ENCODE measurements around the gene SH3RF3. TPM values are rescaled to one million over a fixed set of nuclear protein-coding genes. Genes with fewer than 3 reads are reported as not detected.
"Not testable (repeated sequence)": the region's sequence is repeated elsewhere in the genome, so short reads cannot be mapped to it uniquely, and the experiment has no call there.

SH3RF3 gene
- total RNA-seq, 1 donor from 2014 or later: 6.3 TPM

DNA sequence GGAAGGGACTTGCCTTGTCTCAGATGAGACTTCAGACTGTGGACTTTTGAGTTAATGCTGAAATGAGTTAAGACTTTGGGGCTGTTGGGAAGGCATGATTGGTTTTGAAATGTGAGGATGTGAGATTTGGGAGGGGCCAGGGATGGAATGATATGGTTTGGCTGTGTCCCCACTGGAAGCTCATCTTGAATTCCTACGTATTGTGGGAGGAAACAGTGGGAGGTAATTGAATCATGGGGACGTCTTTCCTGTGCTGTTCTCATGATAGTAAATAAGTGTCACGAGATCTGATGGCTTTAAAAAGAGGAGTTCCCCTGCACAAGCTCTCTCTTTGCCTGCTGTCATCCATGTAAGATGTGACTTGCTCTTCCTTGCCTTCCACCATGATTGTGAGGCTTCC is 407.6 kb downstream of the SH3RF3 start:
- not testable (repeated sequence) for DNase-seq (ENCODE audit: low read depth, low spot score)

DNA sequence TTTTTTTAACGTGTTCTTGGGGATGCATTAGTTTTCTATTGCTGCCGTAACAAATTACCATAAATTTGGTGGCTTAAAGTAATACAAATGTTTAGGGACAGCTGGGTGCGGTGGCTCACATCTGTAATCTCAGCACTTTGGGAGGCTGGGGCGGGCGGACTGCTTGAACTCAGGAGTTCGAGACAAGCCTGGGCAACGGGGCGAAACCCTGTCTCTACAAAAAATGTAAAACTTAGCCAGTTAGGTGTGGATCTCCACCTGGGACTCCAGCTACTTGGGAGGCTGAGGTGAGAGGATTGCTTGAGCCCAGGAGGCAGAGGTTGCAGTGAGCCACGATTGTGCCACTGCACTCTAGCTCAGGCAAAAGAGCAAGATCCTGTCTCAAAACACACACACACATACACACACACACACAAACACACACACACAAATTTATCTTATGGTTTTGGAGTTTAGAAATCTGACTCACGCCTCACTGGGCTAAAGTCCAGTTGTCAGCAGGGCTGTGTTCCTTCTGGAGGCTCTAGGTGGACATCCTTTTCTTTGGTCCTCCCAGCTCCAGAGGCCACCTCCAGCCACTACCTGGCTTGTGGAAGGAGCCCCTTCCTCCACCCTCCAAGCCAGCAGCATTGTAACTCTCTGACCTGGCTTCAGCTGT is 408.7 kb downstream of the SH3RF3 start:
- no peak for DNase-seq (ENCODE audit: low read depth, low spot score)

DNA sequence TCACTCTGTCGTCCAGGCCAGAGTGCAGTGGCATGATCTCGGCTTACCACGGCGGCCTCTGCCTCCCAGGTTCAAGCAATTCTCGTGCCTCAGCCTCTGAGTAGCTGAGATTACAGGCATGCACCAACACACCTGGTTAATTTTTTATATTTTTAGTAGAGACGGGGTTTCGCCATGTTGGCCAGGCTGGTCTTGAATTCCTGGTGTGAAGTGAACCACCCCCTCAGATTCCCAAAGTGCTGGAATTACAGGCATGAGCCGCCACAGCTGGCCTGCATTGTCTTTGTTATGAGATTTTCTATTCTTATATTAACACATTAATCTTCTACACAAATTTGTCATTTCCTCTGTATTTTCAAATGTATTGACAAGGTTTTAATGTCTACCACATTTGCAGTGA is 409.5 kb downstream of the SH3RF3 start:
- DNase-seq (ENCODE audit: low read depth, low spot score): no peak

DNA sequence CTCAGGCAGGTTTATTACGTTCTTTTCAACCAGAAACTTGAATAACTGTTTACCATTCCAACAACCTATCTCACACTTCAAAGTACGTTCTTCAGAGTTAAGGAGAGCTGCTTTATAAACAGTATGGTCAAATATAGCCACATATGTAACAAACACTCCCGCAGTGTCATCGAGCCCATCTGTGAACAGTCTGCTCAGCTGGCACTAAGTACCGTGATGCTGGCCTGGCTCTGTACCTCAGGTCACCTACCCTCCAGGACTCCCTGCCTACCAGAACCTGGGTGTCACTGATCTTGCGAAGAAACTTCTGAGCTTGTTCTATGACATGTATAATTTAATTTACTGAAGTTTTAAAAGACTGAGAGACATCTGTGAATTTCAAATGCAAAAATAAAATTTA is 413.4 kb downstream of the SH3RF3 start:
- DNase-seq (ENCODE audit: low read depth, low spot score): no peak

DNA sequence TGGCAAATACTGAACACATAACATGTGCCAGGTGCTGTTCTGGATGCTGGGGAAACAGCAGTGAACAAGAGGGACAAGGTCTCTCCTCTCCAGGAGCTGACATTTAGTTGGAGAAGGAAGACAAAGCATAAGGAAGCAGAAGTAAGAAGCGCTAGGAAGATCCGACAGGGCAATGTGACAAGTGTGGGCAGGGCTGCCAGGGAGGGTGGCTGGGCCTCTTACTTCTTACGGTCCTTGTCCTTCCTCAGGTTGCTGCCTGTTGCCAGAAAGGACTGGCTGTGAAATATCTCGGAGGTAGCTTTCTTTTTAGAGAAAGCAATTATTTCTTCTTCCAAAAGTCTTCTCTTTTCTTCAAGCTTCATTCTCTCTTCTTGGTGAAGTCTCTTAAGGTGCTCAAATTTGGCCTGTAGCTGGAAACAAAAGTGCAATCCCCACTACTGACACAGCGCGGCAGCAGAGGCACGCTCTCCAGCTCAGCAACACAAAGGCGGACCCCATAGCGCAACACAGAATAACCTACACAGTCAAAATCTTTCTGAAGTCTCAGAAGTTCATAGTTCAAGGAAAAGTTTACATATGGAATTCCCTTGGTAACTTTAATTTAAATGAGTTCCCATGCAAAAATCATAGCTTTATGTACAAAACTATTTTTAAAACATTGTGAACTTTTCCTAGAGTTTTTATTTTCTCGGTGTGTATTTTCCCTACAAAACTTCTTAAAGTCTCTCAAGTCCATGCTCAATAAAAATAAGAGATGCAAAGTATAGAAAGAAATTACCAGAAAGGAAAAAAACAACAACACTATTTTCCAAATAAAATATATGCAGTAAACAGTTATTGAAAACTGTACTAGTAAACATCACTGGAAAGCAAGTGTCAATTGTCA is 417.1 kb downstream of the SH3RF3 start:
- DNase-seq (ENCODE audit: low read depth, low spot score): no peak

DNA sequence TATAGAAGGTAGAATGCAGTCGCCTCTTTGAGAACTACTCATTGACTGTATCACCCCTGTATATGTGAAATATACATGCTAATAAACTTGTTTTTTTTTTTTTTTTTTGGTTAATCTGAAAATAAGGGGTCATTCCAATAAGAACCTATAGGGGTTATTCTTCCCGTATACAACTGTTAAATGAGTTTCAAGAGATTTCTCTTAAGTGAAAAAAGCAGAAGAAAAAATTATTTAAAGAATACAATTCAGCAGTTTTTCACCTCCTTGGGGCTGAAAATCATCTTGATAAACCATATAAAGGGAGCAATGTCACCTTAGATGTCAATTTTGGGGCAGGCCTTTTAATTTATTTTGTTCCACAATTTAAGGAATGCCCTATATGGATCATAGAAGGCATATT is 418.3 kb downstream of the SH3RF3 start:
- DNase-seq (ENCODE audit: low read depth, low spot score): no peak

DNA sequence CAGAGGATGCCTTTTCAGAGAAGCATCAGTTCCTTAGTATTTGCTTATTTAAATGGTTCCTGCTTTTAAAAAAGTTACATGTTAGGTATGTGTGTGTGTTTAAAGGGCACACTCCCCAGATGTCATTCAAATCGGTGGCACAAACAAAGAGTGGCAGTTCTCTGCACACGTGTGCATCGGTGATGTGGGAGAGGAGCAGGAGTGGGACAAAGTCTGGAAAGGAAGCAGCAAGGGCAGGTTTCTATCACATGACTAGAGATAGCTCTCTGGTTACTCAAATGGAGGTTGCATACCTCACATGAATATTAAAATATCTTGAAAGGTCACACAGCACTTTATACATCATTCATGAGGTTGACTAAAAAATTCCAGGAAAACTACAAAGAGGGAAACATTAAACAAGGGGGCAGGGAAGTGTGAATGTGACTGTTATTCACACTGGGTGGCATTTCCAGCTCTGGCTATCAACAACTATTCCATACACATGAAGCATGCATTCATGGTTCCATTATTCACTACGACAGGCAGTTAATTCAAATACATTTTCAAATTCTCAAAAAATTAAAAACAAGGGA is 420.1 kb downstream of the SH3RF3 start:
- DNase-seq (ENCODE audit: low read depth, low spot score): no peak

Other genes starting within 250 kb of the SH3RF3 start
- not detected in 2 replicates for gene EDAR, start 140.0 kb upstream of the SH3RF3 start, total RNA-seq

All from pulmonary artery endothelial cell (primary cell).